Psoas muscle (tissue), 8 donors: Measurements from ENCODE around the gene CASP6. TPM values are rescaled to one million over a fixed set of nuclear protein-coding genes. Genes with fewer than 3 reads are reported as not detected.

Experiments
- ATAC-seq, 4 donors: fragments of 200-7000 bp; cut with Tn5 transposase; one replicate each; pipeline ENCODE4 v1.9.1; 2020; ENCODE audit warnings: moderate library complexity in 3 of 4, mild to moderate bottlenecking in 2 of 4
- DNase-seq, 2 donors: peaks; one replicate each; pipeline ENCODE4 v3.0.0-alpha.2; 2020
- H3K27ac ChIP-seq: fragments of 200-600 bp; one replicate; pipeline ENCODE4 v1.8.0; 2022
- H3K27me3 ChIP-seq, 3 donors: fragments of 200-600 bp in 1 of 3; one replicate each; pipeline versions ENCODE4 v1.6.1 to v1.8.0; 2013 to 2022; ENCODE audit warnings: low read length in 2 of 3, mild to moderate bottlenecking in 2 of 3, moderate library complexity in 1 of 3; ENCODE audit not compliant: insufficient read depth in 3 of 3
- H3K36me3 ChIP-seq, 2 donors: fragments of 200-600 bp in 1 of 2; one replicate each; pipeline versions ENCODE4 v1.6.1 to v1.8.0; 2013 to 2022; ENCODE audit warnings: low read depth in 1 of 2, mild to moderate bottlenecking in 1 of 2, moderate library complexity in 1 of 2; ENCODE audit not compliant: insufficient read depth in 1 of 2
- H3K4me1 ChIP-seq: fragments of 200-600 bp; one replicate; pipeline ENCODE4 v1.8.0; 2022
- H3K4me3 ChIP-seq: fragments of 200-600 bp; one replicate; pipeline ENCODE4 v1.8.0; 2022; ENCODE audit warnings: mild to moderate bottlenecking
- H3K9me3 ChIP-seq: fragments of 200-600 bp; one replicate; pipeline ENCODE4 v1.8.0; 2022
- WGBS, 3 donors: extraction: QIAGEN DNeasy Blood & Tissue Kit; methylation state at CpG; one replicate each; pipeline versions ENCODE4 v1.1.6 to v1.1.7; 2013; 5-methylcytosine and 5-hydroxymethylcytosine counted together
- intact Hi-C, 2 donors: fragments of 100-400 bp; cut with DNase I; formaldehyde crosslinking; loops; one replicate each; pipeline versions ENCODE4 v1.11.0 to v1.14.2; 2022
- polyA plus RNA-seq, 3 donors: library from polyadenylated mRNA; stranded (reverse); fragments of 200-250 nt; gene quantifications; one replicate each; pipeline ENCODE4 v1.2.3, GENCODE V29; 2013
- total RNA-seq, 4 donors: library from RNA; stranded (reverse); fragmentation: NEBNext Ultra II Directional in 2 of 4; extraction: Animal tissue kit (Norgen Biotek cat#: 25700) in 2 of 4; gene quantifications; one replicate each; pipeline versions ENCODE4 v1.2.1 to v1.2.4, GENCODE V29; 2021 to 2023
- TF ChIP-seq, protein P1 (sequence below): fragments of 200-600 bp; IDR thresholded peaks from one replicate; pipeline ENCODE4 v1.8.0; 2022; ENCODE audit warnings: antibody characterized with exemption
- donor health status: healthy with polysubstance abuse.
- donor health status: DM: no; HTN: no; CAD: no; lungs with moderate emphysema.
- donor health status: Bipolar disorder and iron deficiency.
- donor health status: healthy.
- donor health status: DM: yes; HTN: yes; CAD: no.
- donor health status: DM: no; HTN: no; CAD: no.
- donor health status: DM: no; HTN: no; CAD: no.
- donor health status: DM: yes; HTN: yes; CAD: no.

Gene CASP6
- total and polyA plus RNA-seq, 7 donors, result 2.7 to 8.9 (median 4.2) TPM

DNA sequence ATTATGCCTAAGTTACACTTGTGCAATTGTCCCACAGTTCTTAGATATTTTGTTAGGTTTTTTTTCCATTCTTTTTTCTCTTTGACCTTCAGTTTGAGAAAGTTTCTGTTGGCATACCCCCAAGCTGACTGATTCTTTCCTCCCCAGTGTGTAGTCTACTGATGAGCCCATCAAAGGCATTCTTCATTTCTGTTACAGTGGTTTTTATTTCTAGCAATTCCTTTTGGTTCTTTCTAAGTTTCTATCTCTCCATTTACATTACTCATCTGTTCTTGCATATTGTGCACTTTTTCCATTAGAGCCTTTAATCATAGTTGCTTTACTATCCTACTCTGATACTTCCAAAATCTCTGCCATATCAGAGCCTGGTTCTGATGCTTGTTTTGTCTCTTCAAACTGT is 31.9 kb downstream of the CASP6 start:
- TF ChIP-seq, protein P1, sequence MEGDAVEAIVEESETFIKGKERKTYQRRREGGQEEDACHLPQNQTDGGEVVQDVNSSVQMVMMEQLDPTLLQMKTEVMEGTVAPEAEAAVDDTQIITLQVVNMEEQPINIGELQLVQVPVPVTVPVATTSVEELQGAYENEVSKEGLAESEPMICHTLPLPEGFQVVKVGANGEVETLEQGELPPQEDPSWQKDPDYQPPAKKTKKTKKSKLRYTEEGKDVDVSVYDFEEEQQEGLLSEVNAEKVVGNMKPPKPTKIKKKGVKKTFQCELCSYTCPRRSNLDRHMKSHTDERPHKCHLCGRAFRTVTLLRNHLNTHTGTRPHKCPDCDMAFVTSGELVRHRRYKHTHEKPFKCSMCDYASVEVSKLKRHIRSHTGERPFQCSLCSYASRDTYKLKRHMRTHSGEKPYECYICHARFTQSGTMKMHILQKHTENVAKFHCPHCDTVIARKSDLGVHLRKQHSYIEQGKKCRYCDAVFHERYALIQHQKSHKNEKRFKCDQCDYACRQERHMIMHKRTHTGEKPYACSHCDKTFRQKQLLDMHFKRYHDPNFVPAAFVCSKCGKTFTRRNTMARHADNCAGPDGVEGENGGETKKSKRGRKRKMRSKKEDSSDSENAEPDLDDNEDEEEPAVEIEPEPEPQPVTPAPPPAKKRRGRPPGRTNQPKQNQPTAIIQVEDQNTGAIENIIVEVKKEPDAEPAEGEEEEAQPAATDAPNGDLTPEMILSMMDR, result no peak
- Histone ChIP-seq H3K27ac (no peak overlapping the region), H3K9me3 (no peaks in the 10 kb centered on the region), H3K4me1 (no peaks in the 10 kb centered on the region), H3K36me3 (no peaks in the 10 kb centered on the region), H3K27me3 (no peaks in the 10 kb centered on the region), H3K4me3 (no peak overlapping the region)
- DNase-seq, result no peak
- no peak for ATAC-seq
- intact Hi-C loops, result no loop called here

DNA sequence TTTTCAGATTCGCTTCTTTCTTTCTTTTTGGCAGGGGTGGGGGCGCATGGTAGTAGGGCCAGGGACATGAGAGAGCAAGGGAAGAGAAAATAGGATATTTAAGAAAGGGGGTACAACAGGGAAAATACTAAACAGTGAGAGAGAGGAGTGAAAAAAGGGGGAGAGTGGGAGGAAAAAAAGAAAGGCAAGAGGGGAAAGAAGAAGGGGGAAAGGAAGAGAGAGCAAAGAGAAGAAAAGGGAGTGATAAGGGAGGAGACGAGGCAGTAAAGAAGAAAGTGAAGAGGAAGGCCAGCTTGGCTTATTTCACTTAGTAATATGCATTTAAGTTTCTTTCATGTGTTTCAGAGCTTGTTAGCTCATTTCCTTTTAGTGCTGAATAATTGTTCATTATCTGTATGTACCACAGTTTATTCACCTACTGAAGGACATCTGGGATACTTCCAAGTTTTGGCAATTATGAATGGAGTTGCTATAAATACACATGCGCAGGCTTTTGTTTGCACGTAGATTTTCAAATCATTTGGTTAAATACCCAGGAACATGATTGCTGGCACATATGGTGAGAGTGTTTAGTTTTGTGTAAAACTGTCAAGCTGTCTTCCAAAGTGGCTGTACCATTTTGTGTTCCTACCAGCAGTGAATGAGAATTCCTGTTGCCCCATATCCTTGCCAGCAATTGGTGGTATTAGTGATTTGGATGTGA is 37.3 kb downstream of the CASP6 start:
- no peak for DNase-seq
- Histone ChIP-seq H3K4me3 (no peak overlapping the region), H3K36me3 (no peaks in the 10 kb centered on the region), H3K4me1 (no peaks in the 10 kb centered on the region), H3K9me3 (no peaks in the 10 kb centered on the region), H3K27me3 (no peaks in the 10 kb centered on the region), H3K27ac (no peak overlapping the region)
- no peak for ATAC-seq
- TF ChIP-seq, protein P1, result no peak
- 85 to 86% (median 85%) methylated on average over 5 of the region's 5 CpGs for WGBS, 3 donors
- intact Hi-C loops, result no loop called here

DNA sequence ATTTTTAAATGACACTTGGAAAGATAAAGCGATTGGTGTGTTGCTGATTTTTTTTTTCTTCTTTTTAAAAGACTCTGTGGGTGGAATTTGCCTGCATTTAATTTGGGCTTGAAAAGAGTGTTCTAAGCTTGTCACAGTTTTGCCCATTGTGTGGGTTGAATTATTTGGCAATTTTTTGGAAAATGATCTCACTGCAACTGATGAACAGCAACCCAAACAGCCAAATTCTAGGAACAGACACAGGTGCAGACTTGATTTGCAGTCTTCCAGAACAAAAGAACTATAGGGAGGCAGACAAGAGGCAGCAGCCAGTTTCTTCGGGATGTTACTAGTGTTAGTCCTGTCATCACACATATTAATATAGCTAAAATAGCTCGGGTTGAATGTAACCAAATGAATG is 40.5 kb downstream of the CASP6 start:
- H3K36me3 ChIP-seq, result no peaks in the 10 kb centered on the region
- ATAC-seq, result no peak
- H3K4me3 ChIP-seq, result no peak overlapping the region
- TF ChIP-seq, protein P1, result no peak
- H3K4me1 ChIP-seq, result no peaks in the 10 kb centered on the region
- intact Hi-C loops, result no loop called here
- H3K27ac ChIP-seq, result no peak overlapping the region
- DNase-seq, result no peak
- H3K27me3 ChIP-seq, result no peaks in the 10 kb centered on the region
- WGBS, 3 donors, result 21 to 44% (median 33%) methylated on average over 3 of the region's 3 CpGs
- H3K9me3 ChIP-seq, result no peaks in the 10 kb centered on the region

GRCh38 chr4:109662116-109662515 is 41.1 kb downstream of the CASP6 start:
- H3K27me3 ChIP-seq, result no peaks in the 10 kb centered on the region
- WGBS, 3 donors, result 56 to 66% (median 59%) methylated on average over 2 of the region's 2 CpGs
- intact Hi-C loops, result no loop called here
- H3K4me3 ChIP-seq, result no peak overlapping the region
- H3K27ac ChIP-seq, result no peak overlapping the region
- TF ChIP-seq, protein P1, result no peak
- ATAC-seq, result no peak
- no peaks in the 10 kb centered on the region for H3K4me1 ChIP-seq
- no peaks in the 10 kb centered on the region for H3K9me3 ChIP-seq
- DNase-seq, result no peak
- no peaks in the 10 kb centered on the region for H3K36me3 ChIP-seq

DNA sequence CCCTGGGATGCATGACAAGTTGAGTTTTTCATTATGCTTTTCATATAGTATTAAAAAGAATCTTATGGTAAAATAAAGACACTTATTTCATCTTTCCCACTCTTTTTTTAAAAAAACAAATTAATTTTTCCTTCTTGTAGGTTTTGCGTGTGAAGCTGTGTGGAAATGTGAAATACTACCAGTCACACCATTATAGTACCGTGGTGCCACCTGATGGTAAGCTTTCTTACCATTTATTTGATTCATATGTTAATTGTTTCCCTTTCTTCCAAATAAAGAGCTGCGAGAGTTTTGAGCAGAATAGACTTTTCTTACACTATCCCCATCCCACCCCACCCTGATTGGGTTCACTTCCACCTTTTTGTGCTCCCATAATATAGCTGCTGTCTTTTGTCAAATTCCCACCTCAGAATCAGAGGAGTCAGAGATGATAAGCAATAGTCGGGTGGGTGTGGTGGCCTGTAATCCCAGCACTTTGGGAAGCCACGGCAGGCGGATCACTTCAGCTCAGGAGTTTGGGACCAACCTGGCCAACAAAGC is 44.3 kb downstream of the CASP6 start:
- TF ChIP-seq, protein P1, result no peak
- H3K27me3 ChIP-seq, result no peaks in the 10 kb centered on the region
- no peak overlapping the region for H3K4me3 ChIP-seq
- 79 to 90% (median 88%) methylated on average over 6 of the region's 6 CpGs for WGBS, 3 donors
- no peaks in the 10 kb centered on the region for H3K4me1 ChIP-seq
- no peaks in the 10 kb centered on the region for H3K36me3 ChIP-seq
- no peak overlapping the region for H3K27ac ChIP-seq
- DNase-seq (no peak), ATAC-seq (no peak)
- intact Hi-C loops, result no loop called here
- H3K9me3 ChIP-seq, result no peaks in the 10 kb centered on the region
